Suprapubic skin (tissue), 4 donors: ENCODE data around the gene RAPGEF6. TPM values are rescaled to one million over a fixed set of nuclear protein-coding genes. Genes with fewer than 3 reads are reported as not detected.

ENCODE experiments used
- DNase-seq, 2 donors: peaks; one replicate each; pipeline ENCODE4 v3.0.0-alpha.2; 2019; ENCODE audit warnings: low spot score in 2 of 2
- H3K27ac ChIP-seq: fragments of 200-600 bp; sonication (generic); one replicate; pipeline ENCODE4 v1.5.1; 2019
- H3K27me3 ChIP-seq: fragments of 200-600 bp; sonication (generic); one replicate; pipeline ENCODE4 v1.5.1; 2019
- H3K36me3 ChIP-seq: fragments of 200-600 bp; sonication (generic); one replicate; pipeline ENCODE4 v1.5.1; 2019
- H3K4me1 ChIP-seq: fragments of 200-600 bp; sonication (generic); one replicate; pipeline ENCODE4 v1.5.1; 2019
- H3K4me3 ChIP-seq: fragments of 200-600 bp; sonication (generic); one replicate; pipeline ENCODE4 v1.5.1; 2019; ENCODE audit warnings: mild to moderate bottlenecking
- H3K9me3 ChIP-seq: fragments of 200-600 bp; sonication (generic); one replicate; pipeline ENCODE4 v1.5.1; 2019
- EP300 ChIP-seq: sonication (generic); formaldehyde crosslinking; IDR thresholded peaks from one replicate; pipeline ENCODE4 v1.6.1; 2017; ENCODE audit warnings: antibody characterized with exemption
- POLR2A ChIP-seq, 2 donors: fragments of 450-650 bp; IDR thresholded peaks; one replicate each; pipeline ENCODE4 v1.6.1; 2017; ENCODE audit warnings: antibody characterized with exemption in 2 of 2, mild to moderate bottlenecking in 2 of 2, moderate library complexity in 2 of 2
- POLR2AphosphoS5 ChIP-seq, 3 donors: sonication (generic); formaldehyde crosslinking; IDR thresholded peaks; one replicate each; pipeline ENCODE4 v1.6.1; 2017; ENCODE audit warnings: antibody characterized with exemption in 3 of 3
- WGBS: methylation state at CpG from one replicate; pipeline ENCODE4 v1.1.5; 2018; 5-methylcytosine and 5-hydroxymethylcytosine counted together
- total RNA-seq, 4 donors: library from RNA; depleted of rRNA; stranded (reverse); fragments of >200 nt; gene quantifications; one replicate each; pipeline ENCODE4 v1.1.0, GENCODE V29; 2016
- TF ChIP-seq, protein P1 (sequence below), 2 donors: fragments of 200-600 bp in 1 of 2; fragments of 450-650 bp in 1 of 2; sonication (generic) in 1 of 2; IDR thresholded peaks; one replicate each; pipeline ENCODE4 v1.5.1; 2016 to 2019; ENCODE audit warnings: antibody characterized with exemption in 2 of 2, mild to moderate bottlenecking in 1 of 2, moderate library complexity in 1 of 2

Gene RAPGEF6
- total RNA-seq, 4 donors from 2014 or later = 17.8 to 38.3 (median 20.6) TPM

DNA sequence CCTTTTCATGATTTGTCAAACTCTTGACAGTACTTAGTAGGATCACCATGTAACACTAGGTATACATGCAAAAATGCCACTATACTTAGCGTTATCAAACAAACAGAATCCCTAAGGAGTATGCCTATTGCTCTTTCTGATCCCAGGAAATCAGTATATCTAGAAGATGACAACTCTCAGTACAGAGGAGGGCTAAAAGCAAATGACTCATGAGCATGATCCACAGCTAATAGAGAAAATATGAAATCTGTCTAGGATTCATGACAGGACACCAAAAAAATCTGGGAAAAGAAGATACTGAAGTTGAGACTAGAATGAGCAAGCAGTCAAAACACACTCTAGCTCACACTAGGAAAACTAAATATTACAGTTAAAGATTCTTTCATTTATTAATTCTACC, 89.2 kb downstream of the RAPGEF6 start:
- H3K4me1 ChIP-seq = no peaks in the 10 kb centered on the region
- H3K27ac ChIP-seq = no peak overlapping the region
- 89% methylated on average over 1 of the region's 1 CpG for WGBS
- no peaks in the 10 kb centered on the region for H3K36me3 ChIP-seq
- H3K4me3 ChIP-seq = no peak overlapping the region
- no peaks in the 10 kb centered on the region for H3K27me3 ChIP-seq
- TF ChIP-seq POLR2A (IDR thresholded peaks at IDR 0.05) (no peak), EP300 (no peak), POLR2AphosphoS5 (IDR thresholded peaks at IDR 0.05) (no peak)
- TF ChIP-seq, protein P1, sequence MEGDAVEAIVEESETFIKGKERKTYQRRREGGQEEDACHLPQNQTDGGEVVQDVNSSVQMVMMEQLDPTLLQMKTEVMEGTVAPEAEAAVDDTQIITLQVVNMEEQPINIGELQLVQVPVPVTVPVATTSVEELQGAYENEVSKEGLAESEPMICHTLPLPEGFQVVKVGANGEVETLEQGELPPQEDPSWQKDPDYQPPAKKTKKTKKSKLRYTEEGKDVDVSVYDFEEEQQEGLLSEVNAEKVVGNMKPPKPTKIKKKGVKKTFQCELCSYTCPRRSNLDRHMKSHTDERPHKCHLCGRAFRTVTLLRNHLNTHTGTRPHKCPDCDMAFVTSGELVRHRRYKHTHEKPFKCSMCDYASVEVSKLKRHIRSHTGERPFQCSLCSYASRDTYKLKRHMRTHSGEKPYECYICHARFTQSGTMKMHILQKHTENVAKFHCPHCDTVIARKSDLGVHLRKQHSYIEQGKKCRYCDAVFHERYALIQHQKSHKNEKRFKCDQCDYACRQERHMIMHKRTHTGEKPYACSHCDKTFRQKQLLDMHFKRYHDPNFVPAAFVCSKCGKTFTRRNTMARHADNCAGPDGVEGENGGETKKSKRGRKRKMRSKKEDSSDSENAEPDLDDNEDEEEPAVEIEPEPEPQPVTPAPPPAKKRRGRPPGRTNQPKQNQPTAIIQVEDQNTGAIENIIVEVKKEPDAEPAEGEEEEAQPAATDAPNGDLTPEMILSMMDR (IDR thresholded peaks at IDR 0.05) = no peak
- H3K9me3 ChIP-seq = no peaks in the 10 kb centered on the region
- DNase-seq = no peak

GRCh38 chr5:131542723-131543122, 92.3 kb downstream of the RAPGEF6 start:
- TF ChIP-seq POLR2A (IDR thresholded peaks at IDR 0.05) (no peak), EP300 (no peak), POLR2AphosphoS5 (IDR thresholded peaks at IDR 0.05) (no peak)
- TF ChIP-seq, protein P1 (IDR thresholded peaks at IDR 0.05) = no peak
- no peak overlapping the region for H3K27ac ChIP-seq
- 94% methylated on average over 1 of the region's 1 CpG for WGBS

DNA sequence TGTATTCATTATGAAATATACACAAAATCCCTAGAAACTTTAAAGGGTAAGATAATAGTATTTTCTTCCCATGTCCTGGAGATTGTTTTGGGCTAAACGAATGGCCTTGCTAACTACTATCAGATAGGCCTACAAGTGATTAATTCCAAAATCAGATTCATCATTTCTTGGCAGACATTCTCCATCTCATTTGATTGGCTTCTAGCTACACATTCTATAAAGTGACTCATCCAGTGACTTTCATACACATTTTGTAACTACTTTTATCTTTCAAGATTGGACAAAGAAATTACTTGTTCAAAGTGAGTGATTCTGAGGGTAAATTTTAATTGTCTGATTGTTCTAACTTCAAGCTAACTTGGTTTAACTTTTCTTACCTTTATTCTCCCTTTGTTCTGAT, 93.3 kb downstream of the RAPGEF6 start:
- Histone ChIP-seq H3K9me3 (no peaks in the 10 kb centered on the region), H3K4me3 (no peak overlapping the region), H3K27ac (no peak overlapping the region), H3K27me3 (no peaks in the 10 kb centered on the region), H3K36me3 (peaks cover 13% of the 10 kb centered on the region), H3K4me1 (no peaks in the 10 kb centered on the region)
- DNase-seq = no peak
- 39% methylated on average over 1 of the region's 1 CpG for WGBS
- no peak for TF ChIP-seq POLR2AphosphoS5 (IDR thresholded peaks at IDR 0.05)

More at GRCh38 chr5:131542723-131543122, 92.3 kb downstream of the RAPGEF6 start:
- no peak overlapping the region for H3K4me3 ChIP-seq
- no peaks in the 10 kb centered on the region for H3K9me3 ChIP-seq
- peaks cover 13% of the 10 kb centered on the region for H3K36me3 ChIP-seq
- H3K4me1 ChIP-seq = no peaks in the 10 kb centered on the region
- no peak for DNase-seq
- no peaks in the 10 kb centered on the region for H3K27me3 ChIP-seq

DNA sequence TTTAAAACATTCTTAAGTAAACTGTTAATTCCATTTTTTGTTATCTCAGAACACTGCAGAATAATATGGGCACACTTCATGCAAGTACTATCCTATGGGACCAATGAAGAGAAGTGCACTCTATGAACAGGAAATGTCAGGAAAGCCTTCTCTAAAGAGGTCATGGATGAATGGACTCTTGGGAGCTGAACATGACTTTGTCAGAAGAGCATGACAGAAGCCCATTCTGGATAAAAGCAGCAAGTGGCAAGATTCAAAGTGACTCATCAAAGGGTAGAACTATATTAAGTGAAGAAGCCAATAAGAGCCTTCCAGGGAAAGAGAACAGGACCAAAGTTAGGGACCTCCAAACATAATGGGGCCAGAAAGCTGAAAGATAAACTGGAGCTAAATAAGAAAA, 94.0 kb downstream of the RAPGEF6 start:
- no peaks in the 10 kb centered on the region for H3K27me3 ChIP-seq
- peaks cover 13% of the 10 kb centered on the region for H3K36me3 ChIP-seq
- no peak for DNase-seq
- TF ChIP-seq POLR2AphosphoS5 (IDR thresholded peaks at IDR 0.05) (no peak), EP300 (no peak), POLR2A (IDR thresholded peaks at IDR 0.05) (no peak)
- TF ChIP-seq, protein P1 (IDR thresholded peaks at IDR 0.05) = no peak
- no peaks in the 10 kb centered on the region for H3K4me1 ChIP-seq
- H3K27ac ChIP-seq = no peak overlapping the region
- no peaks in the 10 kb centered on the region for H3K9me3 ChIP-seq
- H3K4me3 ChIP-seq = no peak overlapping the region

GRCh38 chr5:131539251-131539650, 95.8 kb downstream of the RAPGEF6 start:
- Histone ChIP-seq H3K9me3 (no peaks in the 10 kb centered on the region), H3K4me1 (no peaks in the 10 kb centered on the region), H3K27me3 (no peaks in the 10 kb centered on the region), H3K4me3 (no peak overlapping the region), H3K36me3 (peaks cover 13% of the 10 kb centered on the region), H3K27ac (no peak overlapping the region)
- TF ChIP-seq POLR2A (IDR thresholded peaks at IDR 0.05) = no peak
- TF ChIP-seq, protein P1 (IDR thresholded peaks at IDR 0.05) = no peak
- no peak for TF ChIP-seq POLR2AphosphoS5 (IDR thresholded peaks at IDR 0.05)
- TF ChIP-seq EP300 = no peak
- no peak for DNase-seq
- 100% methylated on average over 1 of the region's 1 CpG for WGBS

GRCh38 chr5:131538177-131538593, 96.8 kb downstream of the RAPGEF6 start:
- H3K4me1 ChIP-seq = no peaks in the 10 kb centered on the region
- WGBS = 82% methylated on average over 3 of the region's 3 CpGs
- TF ChIP-seq POLR2AphosphoS5 (IDR thresholded peaks at IDR 0.05) (no peak), POLR2A (IDR thresholded peaks at IDR 0.05) (no peak), EP300 (no peak)
- TF ChIP-seq, protein P1 (IDR thresholded peaks at IDR 0.05) = no peak
- DNase-seq = no peak
- no peaks in the 10 kb centered on the region for H3K9me3 ChIP-seq
- no peaks in the 10 kb centered on the region for H3K27me3 ChIP-seq
- no peak overlapping the region for H3K27ac ChIP-seq
- peaks cover 13% of the 10 kb centered on the region for H3K36me3 ChIP-seq
- no peak overlapping the region for H3K4me3 ChIP-seq
